Endothelial cell of umbilical vein (primary cell): Measurements from ENCODE around the gene GPR65. TPM values are rescaled to one million over a fixed set of nuclear protein-coding genes. Genes with fewer than 3 reads are reported as not detected.

Source experiments
- BruUV-seq: library from RNA; stranded (reverse); fragments of 400-500 nt; replicated peaks from 2 replicates; lab custom pipeline; 2021; lab: Mats Ljungman, UMichigan
- CTCF ChIA-PET: fragments of 300-600, 350-600 bp; sonication (Branson Sonifier 250); formaldehyde crosslinking; loops from one replicate; lab custom pipeline; 2021; ENCODE audit warnings: antibody characterized with exemption, inconsistent platforms; lab: Charles Lee
- POLR2A ChIA-PET: fragments of 300-600, 350-600 bp; sonication (Branson Sonifier 250); formaldehyde crosslinking; loops from one replicate; lab custom pipeline; 2021; ENCODE audit warnings: antibody characterized with exemption, inconsistent platforms; lab: Charles Lee
- DNase-seq: peaks from one replicate; pipeline ENCODE4 v3.0.0-alpha.2; 2011; ENCODE audit warnings: low read depth, low spot score
- FAIRE-seq: peaks from 2 replicates; lab custom pipeline; 2011; peaks lifted over from hg19 to GRCh38; lab: Jason Lieb, UNC
- H2AFZ ChIP-seq: 2 replicates; pipeline ENCODE4 v1.6.0; 2012; ENCODE audit warnings: low read depth, low read length, control low read depth, inconsistent platforms
- H3K27ac ChIP-seq: 2 replicates; pipeline ENCODE4 v1.5.1; 2011; ENCODE audit warnings: low read depth, mild to moderate bottlenecking, control low read depth, low read length, moderate library complexity; ENCODE audit not compliant: insufficient read depth
- H3K27me3 ChIP-seq, 2 experiments: 2 replicates each; pipeline versions ENCODE4 v1.6.0 to v1.6.1; 2011; ENCODE audit warnings: low read length in 2 of 2, mixed read lengths in 1 of 2; ENCODE audit not compliant: control insufficient read depth in 2 of 2, insufficient read depth in 2 of 2
- H3K36me3 ChIP-seq, 2 experiments: 2 replicates in 1 of 2; 3 replicates in 1 of 2; pipeline ENCODE4 v1.5.1; 2011; ENCODE audit warnings: low read length in 2 of 2, mild to moderate bottlenecking in 1 of 2, moderate library complexity in 1 of 2; ENCODE audit not compliant: control insufficient read depth in 2 of 2, insufficient read depth in 2 of 2; ENCODE audit errors: extremely low read depth in 1 of 2
- H3K4me1 ChIP-seq: 3 replicates; pipeline ENCODE4 v1.5.1; 2011; ENCODE audit warnings: mild to moderate bottlenecking, low read length; ENCODE audit not compliant: control insufficient read depth, insufficient read depth; ENCODE audit errors: extremely low read depth
- H3K4me2 ChIP-seq: 2 replicates; pipeline ENCODE4 v1.6.1; 2011; ENCODE audit warnings: low read length, control low read depth, mixed read lengths; ENCODE audit not compliant: insufficient read depth
- H3K4me3 ChIP-seq, 3 experiments: fragments of 200-600 bp in 1 of 3; sonication (generic), shearing (Covaris generic) in 1 of 3; replicated peaks in 1 of 3; 2 replicates each; pipeline ENCODE4 v1.5.1; 2011 to 2016; ENCODE audit warnings: control low read depth in 3 of 3, low read length in 3 of 3, mild to moderate bottlenecking in 2 of 3, inconsistent platforms in 1 of 3, low read depth in 1 of 3, moderate library complexity in 1 of 3; ENCODE audit not compliant: insufficient read depth in 1 of 3
- H3K79me2 ChIP-seq: 2 replicates; pipeline ENCODE4 v1.6.0; 2012; ENCODE audit warnings: low read length, inconsistent platforms; ENCODE audit not compliant: control insufficient read depth, insufficient read depth
- H3K9ac ChIP-seq: replicated peaks from 2 replicates; pipeline ENCODE3; 2011; ENCODE audit warnings: low read length, control low read depth; ENCODE audit not compliant: insufficient read depth; ENCODE audit errors: extremely low read depth
- H3K9me1 ChIP-seq: replicated peaks from 3 replicates; pipeline ENCODE4 v1.6.0; 2011; ENCODE audit warnings: mild to moderate bottlenecking, low read length; ENCODE audit not compliant: control insufficient read depth, insufficient read depth; ENCODE audit errors: extremely low read depth
- H3K9me3 ChIP-seq: replicated peaks from 2 replicates; pipeline ENCODE4 v1.5.1; 2012; ENCODE audit warnings: low read length, inconsistent platforms; ENCODE audit not compliant: control insufficient read depth, insufficient read depth
- H4K20me1 ChIP-seq: replicated peaks from 2 replicates; pipeline ENCODE3; 2011; ENCODE audit warnings: mild to moderate bottlenecking, low read length; ENCODE audit not compliant: control insufficient read depth, insufficient read depth; ENCODE audit errors: extremely low read depth
- CTCF ChIP-seq, 2 donors: IDR thresholded peaks; 1 replicate in 1 of 2; 2 replicates in 1 of 2; pipeline ENCODE4 v1.5.1; 2011; ENCODE audit warnings: low read length in 2 of 2, mild to moderate bottlenecking in 2 of 2, moderate library complexity in 2 of 2, control low read depth in 1 of 2, inconsistent platforms in 1 of 2, low read depth in 1 of 2; ENCODE audit not compliant: insufficient read depth in 1 of 2; ENCODE audit errors: extremely low read depth in 1 of 2
- EZH2 ChIP-seq: IDR thresholded peaks from 2 replicates; pipeline ENCODE4 v1.6.1; 2012; ENCODE audit warnings: borderline replicate concordance, low read depth, mild to moderate bottlenecking, moderate library complexity, low read length, inconsistent platforms; ENCODE audit not compliant: severe bottlenecking
- FOS ChIP-seq: IDR thresholded peaks from 2 replicates; pipeline ENCODE4 v1.6.1; 2011; ENCODE audit warnings: mild to moderate bottlenecking, low read length, moderate library complexity, borderline replicate concordance; ENCODE audit not compliant: insufficient read depth
- GATA2 ChIP-seq: IDR thresholded peaks from 2 replicates; pipeline ENCODE4 v1.7.0; 2011; ENCODE audit warnings: low read depth, mild to moderate bottlenecking, moderate library complexity, mixed read lengths, low read length; ENCODE audit not compliant: insufficient read length, insufficient read depth
- JUN ChIP-seq: IDR thresholded peaks from 2 replicates; pipeline ENCODE4 v1.6.1; 2011; ENCODE audit warnings: borderline replicate concordance, low read depth; ENCODE audit not compliant: insufficient read length, insufficient read depth
- MAX ChIP-seq: IDR thresholded peaks from 2 replicates; pipeline ENCODE4 v1.6.1; 2011; ENCODE audit not compliant: insufficient read depth, insufficient read length
- MYC ChIP-seq: IDR thresholded peaks from one replicate; pipeline ENCODE4 v1.6.1; 2011; ENCODE audit warnings: mild to moderate bottlenecking, low read depth, low read length
- POLR2A ChIP-seq: IDR thresholded peaks from 2 replicates; pipeline ENCODE4 v1.6.1; 2012; ENCODE audit warnings: low read depth, mild to moderate bottlenecking, control low read depth, low read length
- POLR2AphosphoS5 ChIP-seq: IDR thresholded peaks from 2 replicates; pipeline ENCODE4 v1.6.1; 2012; ENCODE audit warnings: low read depth, mild to moderate bottlenecking, control low read depth, low read length, moderate library complexity; ENCODE audit not compliant: insufficient read depth
- dilution Hi-C: fragments of 300-500 bp; cut with MboI; formaldehyde crosslinking; loops from one replicate; pipeline ENCODE4 v1.15.0; 2019; ENCODE audit warnings: low sequenced_read_pairs; ENCODE audit not compliant: extremely low pct_ligation_motif_present
- intact Hi-C: fragments of 100-400 bp; cut with micrococcal nuclease; formaldehyde crosslinking; loops from one replicate; pipeline ENCODE4 v1.10.0; 2022
- polyA plus RNA-seq, 4 experiments: library from polyadenylated mRNA; depleted of rRNA in 3 of 4; stranded (reverse) in 3 of 4; unstranded in 1 of 4; fragments of >200 nt; gene quantifications; 2 replicates each; pipeline versions ENCODE4 v1.2.1 to v1.2.3, GENCODE V29; 2011 to 2012; ENCODE audit warnings: missing spikeins in 1 of 4
- total RNA-seq: library from RNA; stranded (reverse); gene quantifications from 2 replicates; pipeline ENCODE4 v1.2.3, GENCODE V29; 2021

GPR65 gene
- total and polyA plus RNA-seq, 2 donors (not counting 3 experiments of a cell fraction or from before 2014, with no cell fraction given), result 0.03 to 0.07 TPM

GRCh38 chr14:87994974-87995373, 10.0 kb upstream of the GPR65 start:
- Histone ChIP-seq H2AFZ (no peak overlapping the region), H3K4me2 (no peak overlapping the region), H3K9me3 (no peaks in the 10 kb centered on the region), H3K79me2 (no peaks in the 10 kb centered on the region), H3K4me1 (peaks cover 12% of the 10 kb centered on the region), H4K20me1 (no peaks in the 10 kb centered on the region), H3K36me3 (no peaks in the 10 kb centered on the region), H3K4me3 (no peak overlapping the region), H3K27ac (no peak overlapping the region), H3K9ac (no peak overlapping the region), H3K27me3 (no peaks in the 10 kb centered on the region), H3K9me1 (no peaks in the 10 kb centered on the region)
- CTCF ChIA-PET, result interaction anchor here (1.0 to 1.7 kb wide), 2 partner anchors 8 to 19 kb away, joined by 3 to 10 read pairs; no protein-coding TSS in a partner anchor
- intact Hi-C loops (loop anchor here (5.0 kb wide), 2 partner anchors 392 to 567 kb away; partner anchors contain the start of genes SPATA7 and ZC3H14), dilution Hi-C loops (no loop called here)
- BruUV-seq, result no TSS peak
- no peak for FAIRE-seq
- POLR2A ChIA-PET, result no interaction called here
- no peak for TF ChIP-seq POLR2A
- DNase-seq, result no peak

GRCh38 chr14:87995500-87996290, 9.2 kb upstream of the GPR65 start:
- Histone ChIP-seq H3K9me3 (no peaks in the 10 kb centered on the region), H3K27ac (no peak overlapping the region), H4K20me1 (no peaks in the 10 kb centered on the region), H3K4me2 (no peak overlapping the region), H2AFZ (no peak overlapping the region), H3K4me1 (peaks cover 12% of the 10 kb centered on the region), H3K9ac (no peak overlapping the region), H3K79me2 (no peaks in the 10 kb centered on the region), H3K36me3 (no peaks in the 10 kb centered on the region), H3K27me3 (no peaks in the 10 kb centered on the region), H3K4me3 (no peak overlapping the region), H3K9me1 (no peaks in the 10 kb centered on the region)
- TF ChIP-seq GATA2, result no peak
- no peak for TF ChIP-seq FOS
- TF ChIP-seq MAX, result no peak
- TF ChIP-seq JUN, result no peak
- no peak for TF ChIP-seq CTCF (IDR thresholded peaks at IDR 0.05; ENCODE audit: extremely low read depth in 1 of 2, insufficient read depth in 1 of 2, low read depth in 1 of 2, low read length in 2 of 2)
- TF ChIP-seq EZH2, result no peak
- TF ChIP-seq POLR2A, result no peak
- TF ChIP-seq POLR2AphosphoS5, result no peak
- no peak for TF ChIP-seq MYC
- no peak for FAIRE-seq
- no peak for DNase-seq
- dilution Hi-C loops (no loop called here), intact Hi-C loops (no loop called here)
- ChIA-PET POLR2A (no interaction called here), CTCF (interaction anchor here (1.0 to 1.7 kb wide), 2 partner anchors 8 to 19 kb away, joined by 3 to 10 read pairs; no protein-coding TSS in a partner anchor)
- no TSS peak for BruUV-seq
